Stimulated activated CD8-positive, alpha-beta memory T cell treated with anti-CD3 and anti-CD28 coated beads, Interleukin-12 subunit alpha, Interleukin-12 subunit beta, amount 100 ng/mL, for 4 hours (primary cell): ENCODE measurements around the gene DPCD.
"Not testable (repeated sequence)": the region's sequence is repeated elsewhere in the genome, so short reads cannot be mapped to it uniquely, and the experiment has no call there.

Experiments used
- DNase-seq: peaks from one replicate; pipeline ENCODE4 v3.0.0-alpha.2; 2020; ENCODE audit warnings: low read depth

Gene DPCD

GRCh38 chr10:101619983-101620382 is 31.9 kb downstream of the DPCD start:
- DNase-seq, result no peak

GRCh38 chr10:101623528-101623927 is 35.4 kb downstream of the DPCD start:
- no peak for DNase-seq

- DNase-seq, result no peak
These were observed 36.5 kb downstream of the DPCD start for GRCh38 chr10:101624526-101625102.

- DNase-seq, result no peak
These were observed 37.8 kb downstream of the DPCD start for GRCh38 chr10:101625821-101626412.

- no peak for DNase-seq
These were observed 41.9 kb downstream of the DPCD start for GRCh38 chr10:101629837-101630632.

- DNase-seq, result no peak
These were observed 42.5 kb downstream of the DPCD start for GRCh38 chr10:101630633-101630920.

- no peak for DNase-seq
These were observed 43.8 kb downstream of the DPCD start for GRCh38 chr10:101631821-101632475.

GRCh38 chr10:101633510-101633909 is 45.4 kb downstream of the DPCD start:
- DNase-seq, result not testable (repeated sequence)

GRCh38 chr10:101639141-101639900 is 51.2 kb downstream of the DPCD start:
- DNase-seq, result no peak

GRCh38 chr10:101643546-101643945 is 55.4 kb downstream of the DPCD start:
- DNase-seq, result no peak

- DNase-seq, result no peak
These were observed 55.9 kb downstream of the DPCD start for GRCh38 chr10:101644002-101644401.

GRCh38 chr10:101645659-101646058 is 57.5 kb downstream of the DPCD start:
- no peak for DNase-seq

- no peak for DNase-seq
These were observed 58.2 kb downstream of the DPCD start for GRCh38 chr10:101646364-101646763.

- no peak for DNase-seq
These were observed 59.1 kb downstream of the DPCD start for GRCh38 chr10:101647255-101647654.

GRCh38 chr10:101649525-101650085 is 61.5 kb downstream of the DPCD start:
- DNase-seq, result no peak

GRCh38 chr10:101650863-101651262 is 62.7 kb downstream of the DPCD start:
- DNase-seq, result no peak

GRCh38 chr10:101651336-101651735 is 63.2 kb downstream of the DPCD start:
- no peak for DNase-seq

- no peak for DNase-seq
These were observed 65.4 kb downstream of the DPCD start for GRCh38 chr10:101653536-101653935.

GRCh38 chr10:101655570-101655969 is 67.4 kb downstream of the DPCD start:
- no peak for DNase-seq

GRCh38 chr10:101656890-101657289 is 68.8 kb downstream of the DPCD start:
- DNase-seq, result no peak

GRCh38 chr10:101658975-101659374 is 70.9 kb downstream of the DPCD start:
- no peak for DNase-seq
